ENCODE measurements around the gene CPEB1.

DNA sequence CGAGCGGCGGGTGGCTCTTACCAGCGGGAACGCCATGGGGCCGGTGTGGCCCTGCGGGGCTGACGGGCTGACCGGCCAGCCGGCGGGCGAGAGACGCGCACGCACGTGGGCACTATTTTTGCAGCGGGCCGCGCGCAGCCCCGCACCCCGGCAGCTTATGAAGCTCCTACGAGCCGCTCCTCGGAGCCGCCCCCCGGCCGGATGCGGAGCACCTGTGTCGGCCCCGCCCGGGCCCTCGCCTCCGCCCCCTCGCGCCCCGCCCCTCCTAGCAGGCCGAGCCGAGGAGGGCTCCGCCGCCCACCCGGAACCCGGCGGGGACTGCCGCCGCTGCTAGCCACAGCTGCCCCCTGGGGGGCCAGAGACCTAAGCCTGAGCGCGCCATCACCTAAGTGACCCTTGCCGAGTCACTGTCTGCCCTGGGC lies 683 bp upstream of the CPEB1 start:
- TF ChIP-seq, protein P1, sequence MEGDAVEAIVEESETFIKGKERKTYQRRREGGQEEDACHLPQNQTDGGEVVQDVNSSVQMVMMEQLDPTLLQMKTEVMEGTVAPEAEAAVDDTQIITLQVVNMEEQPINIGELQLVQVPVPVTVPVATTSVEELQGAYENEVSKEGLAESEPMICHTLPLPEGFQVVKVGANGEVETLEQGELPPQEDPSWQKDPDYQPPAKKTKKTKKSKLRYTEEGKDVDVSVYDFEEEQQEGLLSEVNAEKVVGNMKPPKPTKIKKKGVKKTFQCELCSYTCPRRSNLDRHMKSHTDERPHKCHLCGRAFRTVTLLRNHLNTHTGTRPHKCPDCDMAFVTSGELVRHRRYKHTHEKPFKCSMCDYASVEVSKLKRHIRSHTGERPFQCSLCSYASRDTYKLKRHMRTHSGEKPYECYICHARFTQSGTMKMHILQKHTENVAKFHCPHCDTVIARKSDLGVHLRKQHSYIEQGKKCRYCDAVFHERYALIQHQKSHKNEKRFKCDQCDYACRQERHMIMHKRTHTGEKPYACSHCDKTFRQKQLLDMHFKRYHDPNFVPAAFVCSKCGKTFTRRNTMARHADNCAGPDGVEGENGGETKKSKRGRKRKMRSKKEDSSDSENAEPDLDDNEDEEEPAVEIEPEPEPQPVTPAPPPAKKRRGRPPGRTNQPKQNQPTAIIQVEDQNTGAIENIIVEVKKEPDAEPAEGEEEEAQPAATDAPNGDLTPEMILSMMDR (IDR thresholded peaks at IDR 0.05): no peak
- TF ChIP-seq POLR2A (IDR thresholded peaks at IDR 0.05): no peak
